SU-DHL-6 (cell line): ENCODE data around the gene ABHD16B.

ENCODE experiments used
- EZH2phosphoT487 ChIP-seq: fragments of 200-600 bp; sonication (generic), shearing (Covaris generic); conservative IDR thresholded peaks from 2 replicates; pipeline ENCODE4 v1.6.1; 2018; ENCODE audit warnings: mild to moderate bottlenecking, antibody characterized with exemption, low read length, moderate library complexity, mixed read lengths
- TF ChIP-seq, protein P1 (sequence below): fragments of 200-600 bp; sonication (generic); IDR thresholded peaks from one replicate; pipeline ENCODE4 v1.5.1; 2017; ENCODE audit warnings: antibody characterized with exemption, mild to moderate bottlenecking, low read length, moderate library complexity; ENCODE audit not compliant: insufficient read depth, poor library complexity, severe bottlenecking

DNA sequence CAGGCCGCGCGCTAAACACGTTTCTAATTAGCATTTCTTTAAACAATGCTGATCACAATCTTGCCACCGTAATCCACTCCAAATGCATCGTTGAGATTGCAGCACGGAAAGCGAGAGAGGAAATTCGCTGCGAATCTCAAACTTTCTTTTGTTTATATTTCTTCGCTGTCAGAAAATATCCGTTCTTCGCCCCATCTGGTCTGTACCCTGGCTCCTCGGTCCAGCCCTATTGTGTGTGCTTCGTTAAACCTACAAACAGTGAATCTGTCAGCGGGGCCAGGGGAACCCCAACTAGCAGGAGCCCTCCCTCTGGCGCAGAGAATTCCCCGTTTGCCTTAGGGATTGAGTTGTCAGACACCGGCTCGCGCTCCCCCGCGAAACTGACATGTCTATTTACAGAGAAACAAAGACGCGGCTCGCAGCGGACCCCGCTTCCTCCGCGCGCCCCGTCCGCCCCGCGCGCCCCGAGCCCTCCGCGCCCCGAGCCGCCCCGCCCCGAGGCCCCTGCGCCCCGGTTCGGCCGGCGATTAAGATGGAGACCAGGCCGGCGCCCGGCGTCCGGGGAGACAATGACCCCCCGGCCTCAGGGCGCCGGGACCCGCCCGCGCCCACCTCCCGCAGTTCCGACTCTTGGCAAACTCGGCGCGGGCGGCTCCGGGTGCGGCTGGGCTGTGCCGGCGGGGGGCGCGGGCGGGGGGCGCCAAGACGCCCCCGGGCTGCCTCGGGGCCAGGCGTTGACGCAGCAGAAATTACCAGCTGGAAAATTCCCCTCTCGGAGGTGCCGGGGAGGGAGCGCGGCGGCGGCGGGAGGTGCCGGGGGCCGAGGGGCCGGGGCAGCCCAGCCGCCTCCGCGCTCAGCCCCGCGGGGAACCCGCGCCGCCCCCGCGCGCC is 31.1 kb upstream of the ABHD16B start:
- TF ChIP-seq, protein P1, sequence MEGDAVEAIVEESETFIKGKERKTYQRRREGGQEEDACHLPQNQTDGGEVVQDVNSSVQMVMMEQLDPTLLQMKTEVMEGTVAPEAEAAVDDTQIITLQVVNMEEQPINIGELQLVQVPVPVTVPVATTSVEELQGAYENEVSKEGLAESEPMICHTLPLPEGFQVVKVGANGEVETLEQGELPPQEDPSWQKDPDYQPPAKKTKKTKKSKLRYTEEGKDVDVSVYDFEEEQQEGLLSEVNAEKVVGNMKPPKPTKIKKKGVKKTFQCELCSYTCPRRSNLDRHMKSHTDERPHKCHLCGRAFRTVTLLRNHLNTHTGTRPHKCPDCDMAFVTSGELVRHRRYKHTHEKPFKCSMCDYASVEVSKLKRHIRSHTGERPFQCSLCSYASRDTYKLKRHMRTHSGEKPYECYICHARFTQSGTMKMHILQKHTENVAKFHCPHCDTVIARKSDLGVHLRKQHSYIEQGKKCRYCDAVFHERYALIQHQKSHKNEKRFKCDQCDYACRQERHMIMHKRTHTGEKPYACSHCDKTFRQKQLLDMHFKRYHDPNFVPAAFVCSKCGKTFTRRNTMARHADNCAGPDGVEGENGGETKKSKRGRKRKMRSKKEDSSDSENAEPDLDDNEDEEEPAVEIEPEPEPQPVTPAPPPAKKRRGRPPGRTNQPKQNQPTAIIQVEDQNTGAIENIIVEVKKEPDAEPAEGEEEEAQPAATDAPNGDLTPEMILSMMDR = no peak
- TF ChIP-seq EZH2phosphoT487 = no peak
